ENCODE measurements around the gene MAB21L1. TPM values are rescaled to one million over a fixed set of nuclear protein-coding genes. Genes with fewer than 3 reads are reported as not detected.

MAB21L1 gene
- total and polyA plus RNA-seq, 2 donors (not counting 1 experiment from before 2014, with no cell fraction given), result not detected

DNA sequence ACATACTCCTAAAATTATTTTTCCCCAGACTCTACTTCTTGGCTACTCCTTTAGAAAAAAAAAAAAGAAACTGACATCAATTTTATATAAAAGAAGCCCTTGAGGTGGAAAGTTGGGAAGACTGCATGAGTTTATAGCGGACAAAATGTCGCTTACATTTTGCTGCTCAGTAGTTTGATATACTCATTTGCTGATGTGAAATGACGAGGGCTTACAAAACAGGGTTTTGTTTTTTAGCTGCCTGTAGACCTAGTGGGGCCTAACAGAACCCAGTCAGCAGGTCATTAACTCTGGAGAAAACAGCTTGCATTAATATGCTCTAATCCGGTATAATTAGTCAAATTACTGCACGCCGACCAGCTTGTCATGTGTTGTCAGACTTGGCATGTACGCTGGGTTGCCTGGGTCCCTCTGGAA is 37.6 kb upstream of the MAB21L1 start:
- intact Hi-C loops (cut with micrococcal nuclease), result no loop called here
- Histone ChIP-seq H3K4me2 (replicated peaks; ENCODE audit: low read depth, low read length, poor library complexity, severe bottlenecking) (no peak overlapping the region), H3K4me1 (ENCODE audit: control insufficient read depth in 2 of 2, insufficient read depth in 2 of 2, low read length in 2 of 2) (no peaks in the 10 kb centered on the region), H3K4me3 (ENCODE audit: control extremely low read depth in 1 of 5, extremely low read depth in 1 of 5, insufficient read depth in 1 of 5, low read depth in 2 of 5, low read length in 4 of 5) (no peak overlapping the region), H3K36me3 (replicated peaks in 1 of 2; ENCODE audit: control extremely low read depth in 1 of 2, control insufficient read depth in 1 of 2, extremely low read depth in 1 of 2, insufficient read depth in 2 of 2, low read length in 1 of 2) (no peaks in the 10 kb centered on the region), H3K9me3 (ENCODE audit: control extremely low read depth in 1 of 3, control insufficient read depth in 2 of 3, insufficient read depth in 1 of 3, low read length in 2 of 3) (no peaks in the 10 kb centered on the region), H3K79me2 (ENCODE audit: control insufficient read depth, insufficient read depth, low read length) (no peaks in the 10 kb centered on the region), H3K9ac (ENCODE audit: low read length) (no peak overlapping the region), H3K27me3 (replicated peaks in 1 of 4; ENCODE audit: control extremely low read depth in 1 of 4, control insufficient read depth in 3 of 4, insufficient read depth in 4 of 4, low read length in 3 of 4) (no peaks in the 10 kb centered on the region), H3K27ac (ENCODE audit: low read length in 2 of 2) (no peak overlapping the region), H4K20me1 (ENCODE audit: control insufficient read depth, insufficient read depth, low read length, poor library complexity, severe bottlenecking) (no peaks in the 10 kb centered on the region), H2AFZ (ENCODE audit: insufficient read depth, low read depth, low read length, poor library complexity, severe bottlenecking) (no peak overlapping the region)
- Mint-ChIP-seq H3K27me3 (no peaks in the 10 kb centered on the region), H3K4me1 (no peaks in the 10 kb centered on the region), H3K9me3 (ENCODE audit: insufficient read depth) (no peaks in the 10 kb centered on the region), H3K4me3 (no peak overlapping the region), H3K27ac (no peak overlapping the region)
- DNase-seq (no peak), ATAC-seq (ENCODE audit: low read depth) (no peak)
- ChIA-PET CTCF (no interaction called here), POLR2A (no interaction called here)
- 97% methylated on average over 5 of the region's 7 CpGs for WGBS (ENCODE audit: insufficient coverage)
- TF ChIP-seq, protein P1, sequence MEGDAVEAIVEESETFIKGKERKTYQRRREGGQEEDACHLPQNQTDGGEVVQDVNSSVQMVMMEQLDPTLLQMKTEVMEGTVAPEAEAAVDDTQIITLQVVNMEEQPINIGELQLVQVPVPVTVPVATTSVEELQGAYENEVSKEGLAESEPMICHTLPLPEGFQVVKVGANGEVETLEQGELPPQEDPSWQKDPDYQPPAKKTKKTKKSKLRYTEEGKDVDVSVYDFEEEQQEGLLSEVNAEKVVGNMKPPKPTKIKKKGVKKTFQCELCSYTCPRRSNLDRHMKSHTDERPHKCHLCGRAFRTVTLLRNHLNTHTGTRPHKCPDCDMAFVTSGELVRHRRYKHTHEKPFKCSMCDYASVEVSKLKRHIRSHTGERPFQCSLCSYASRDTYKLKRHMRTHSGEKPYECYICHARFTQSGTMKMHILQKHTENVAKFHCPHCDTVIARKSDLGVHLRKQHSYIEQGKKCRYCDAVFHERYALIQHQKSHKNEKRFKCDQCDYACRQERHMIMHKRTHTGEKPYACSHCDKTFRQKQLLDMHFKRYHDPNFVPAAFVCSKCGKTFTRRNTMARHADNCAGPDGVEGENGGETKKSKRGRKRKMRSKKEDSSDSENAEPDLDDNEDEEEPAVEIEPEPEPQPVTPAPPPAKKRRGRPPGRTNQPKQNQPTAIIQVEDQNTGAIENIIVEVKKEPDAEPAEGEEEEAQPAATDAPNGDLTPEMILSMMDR (IDR thresholded peaks at IDR 0.05), result no peak
- no peak for TF ChIP-seq EZH2 (IDR thresholded peaks at IDR 0.05; ENCODE audit: borderline replicate concordance, insufficient read depth, low read depth, low read length, poor library complexity, severe bottlenecking)

DNA sequence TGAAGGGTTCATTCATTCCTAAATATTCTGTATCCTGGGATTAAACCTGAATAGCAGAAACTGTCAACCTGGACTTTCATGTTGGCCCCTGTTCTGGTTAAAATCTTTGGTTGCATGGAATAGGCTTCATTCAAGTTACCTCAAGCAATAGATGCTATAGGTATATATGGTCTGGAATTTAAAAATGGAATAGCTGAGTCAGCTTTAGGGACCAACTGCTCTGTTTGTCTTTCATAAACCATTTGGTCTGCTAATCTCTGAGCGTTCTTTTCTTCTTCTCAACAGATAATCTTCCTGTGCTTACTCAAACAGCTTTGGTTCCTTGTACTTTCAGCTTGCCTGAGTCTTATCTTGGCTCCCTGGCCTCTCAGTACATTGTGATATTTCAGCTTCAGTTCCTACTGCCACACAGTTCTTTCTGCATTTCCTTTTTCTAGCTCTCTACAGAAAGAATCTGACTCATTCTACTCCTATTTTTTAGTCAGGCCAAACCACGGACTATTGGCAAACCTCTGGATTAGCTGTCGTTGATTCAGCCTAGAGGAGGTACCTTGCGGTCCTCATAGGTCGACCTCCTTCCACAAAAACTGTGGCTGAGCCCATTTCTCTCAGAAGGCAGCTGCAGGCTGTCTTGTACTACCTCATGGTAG is 35.9 kb upstream of the MAB21L1 start:
- no peak overlapping the region for H2AFZ ChIP-seq (ENCODE audit: insufficient read depth, low read depth, low read length, poor library complexity, severe bottlenecking)
- H3K27ac ChIP-seq (ENCODE audit: low read length in 2 of 2), result no peak overlapping the region
- H3K4me3 ChIP-seq (ENCODE audit: control extremely low read depth in 1 of 5, extremely low read depth in 1 of 5, insufficient read depth in 1 of 5, low read depth in 2 of 5, low read length in 4 of 5), result no peak overlapping the region
- 23% methylated on average over 2 of the region's 5 CpGs for WGBS (ENCODE audit: insufficient coverage)
- Mint-ChIP-seq H3K27me3 (no peaks in the 10 kb centered on the region), H3K9me3 (ENCODE audit: insufficient read depth) (no peaks in the 10 kb centered on the region), H3K4me3 (no peak overlapping the region), H3K27ac (no peak overlapping the region), H3K4me1 (no peaks in the 10 kb centered on the region)
- H3K79me2 ChIP-seq (ENCODE audit: control insufficient read depth, insufficient read depth, low read length), result no peaks in the 10 kb centered on the region
- no peaks in the 10 kb centered on the region for H3K36me3 ChIP-seq (replicated peaks in 1 of 2; ENCODE audit: control extremely low read depth in 1 of 2, control insufficient read depth in 1 of 2, extremely low read depth in 1 of 2, insufficient read depth in 2 of 2, low read length in 1 of 2)
- ChIA-PET POLR2A (no interaction called here), CTCF (no interaction called here)
- TF ChIP-seq, protein P1 (IDR thresholded peaks at IDR 0.05), result no peak
- no peak for TF ChIP-seq EZH2 (IDR thresholded peaks at IDR 0.05; ENCODE audit: borderline replicate concordance, insufficient read depth, low read depth, low read length, poor library complexity, severe bottlenecking)
- H3K4me2 ChIP-seq (replicated peaks; ENCODE audit: low read depth, low read length, poor library complexity, severe bottlenecking), result no peak overlapping the region
- no peaks in the 10 kb centered on the region for H4K20me1 ChIP-seq (ENCODE audit: control insufficient read depth, insufficient read depth, low read length, poor library complexity, severe bottlenecking)
- H3K9ac ChIP-seq (ENCODE audit: low read length), result no peak overlapping the region
- H3K4me1 ChIP-seq (ENCODE audit: control insufficient read depth in 2 of 2, insufficient read depth in 2 of 2, low read length in 2 of 2), result no peaks in the 10 kb centered on the region
- no peak for ATAC-seq (ENCODE audit: low read depth)
- no peaks in the 10 kb centered on the region for H3K27me3 ChIP-seq (replicated peaks in 1 of 4; ENCODE audit: control extremely low read depth in 1 of 4, control insufficient read depth in 3 of 4, insufficient read depth in 4 of 4, low read length in 3 of 4)
- H3K9me3 ChIP-seq (ENCODE audit: control extremely low read depth in 1 of 3, control insufficient read depth in 2 of 3, insufficient read depth in 1 of 3, low read length in 2 of 3), result no peaks in the 10 kb centered on the region
- no peak for DNase-seq
- intact Hi-C loops (cut with micrococcal nuclease), result no loop called here
